NCI-H446 treated with DMSO at 0.1 percent for 48 hours (cell line): Measurements from ENCODE around the gene RPTOR.

Experiments
- DNase-seq: peaks from one replicate; lab custom pipeline; 2025; lab: John Stamatoyannopoulos, UW

Gene RPTOR

GRCh38 chr17:80947200-80947940, 402.7 kb downstream of the RPTOR start:
- DNase-seq: no peak

GRCh38 chr17:80948019-80948975, 403.7 kb downstream of the RPTOR start:
- no peak for DNase-seq

GRCh38 chr17:80948976-80949450, 404.4 kb downstream of the RPTOR start:
- DNase-seq: no peak

- DNase-seq: no peak
Measured at GRCh38 chr17:80949451-80950421, 405.1 kb downstream of the RPTOR start.

GRCh38 chr17:80950466-80951120, 406.0 kb downstream of the RPTOR start:
- no peak for DNase-seq

- DNase-seq: no peak
Measured at GRCh38 chr17:80951121-80952090, 406.8 kb downstream of the RPTOR start.

- DNase-seq: no peak
Measured at GRCh38 chr17:80952291-80952690, 407.7 kb downstream of the RPTOR start.

- DNase-seq: no peak
Measured at GRCh38 chr17:80953471-80954315, 409.1 kb downstream of the RPTOR start.

GRCh38 chr17:80955078-80955477, 410.4 kb downstream of the RPTOR start:
- no peak for DNase-seq

GRCh38 chr17:80955671-80956280, 411.1 kb downstream of the RPTOR start:
- DNase-seq: no peak

- no peak for DNase-seq
Measured at GRCh38 chr17:80956321-80957190, 411.9 kb downstream of the RPTOR start.

- DNase-seq: no peak
Measured at GRCh38 chr17:80957461-80957941, 412.9 kb downstream of the RPTOR start.

GRCh38 chr17:80959330-80960036, 414.8 kb downstream of the RPTOR start:
- peak; percentile 97 for DNase-seq

- no peak for DNase-seq
Measured at GRCh38 chr17:80960037-80960796, 415.6 kb downstream of the RPTOR start.

GRCh38 chr17:80960797-80961452, 416.3 kb downstream of the RPTOR start:
- DNase-seq: no peak
